ENCODE results near the gene PAF1.
A peak's percentile ranks its signal among the peaks of the same experiment; 100 is the strongest.

DNA sequence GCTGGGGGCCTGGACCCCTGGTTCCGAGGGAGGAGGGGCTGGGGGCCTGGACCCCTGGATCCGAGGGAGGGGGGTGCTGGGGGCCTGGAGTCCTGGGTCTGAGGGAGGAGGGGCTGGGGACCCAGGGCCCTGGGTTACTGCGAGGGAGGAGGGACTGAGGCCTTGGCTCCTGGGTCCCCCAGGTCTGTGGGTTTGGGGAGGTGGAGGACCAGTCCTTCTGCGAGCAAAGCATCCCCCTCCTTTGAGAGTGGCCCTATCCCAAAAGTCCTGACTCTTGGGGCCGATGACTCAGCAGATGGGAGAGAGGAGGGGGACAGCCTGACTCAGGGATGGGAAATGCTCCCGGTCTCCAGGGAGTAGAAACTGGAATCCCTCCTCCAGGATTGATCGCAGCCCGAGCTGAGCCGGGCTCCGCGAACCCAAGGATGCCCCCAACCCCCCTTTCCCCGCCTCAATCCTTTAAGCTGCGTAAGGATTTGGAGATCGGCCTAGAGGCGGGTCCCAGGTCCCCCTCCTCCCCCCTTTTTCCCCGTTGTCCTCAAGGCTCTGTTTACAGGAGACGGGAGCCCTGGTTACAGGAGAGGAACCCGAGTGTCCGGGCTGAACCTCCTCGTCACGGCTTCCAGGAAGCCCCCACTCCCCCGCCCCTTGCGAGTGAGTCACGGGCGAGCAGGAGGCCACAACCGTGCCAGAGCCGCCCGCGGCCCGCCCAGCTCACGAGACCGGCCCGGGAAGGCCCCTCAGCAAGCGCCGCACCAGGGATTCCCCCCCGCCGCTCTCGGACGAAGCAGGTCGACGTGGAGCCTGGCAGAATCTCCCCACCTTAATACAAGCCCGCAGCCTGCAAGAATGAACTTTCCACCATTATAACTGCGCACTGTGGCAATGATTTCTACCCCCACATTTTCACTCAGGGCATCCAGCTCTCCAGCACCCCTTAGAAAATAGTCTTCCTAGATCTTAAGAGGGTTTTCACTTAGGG is 12.7 kb upstream of the PAF1 start:
- peak; percentile 57; the same call in 1 of the 2 replicates for TF ChIP-seq POLR2A (IDR thresholded peaks at IDR 0.05; ENCODE audit: low read depth, low read length)
- no peak for TF ChIP-seq POLR2AphosphoS5 (IDR thresholded peaks at IDR 0.05; ENCODE audit: low read depth, low read length)
- TF ChIP-seq TAF1 (IDR thresholded peaks at IDR 0.05; ENCODE audit: borderline replicate concordance, low read depth, low read length): 0 out of 2 replicates have a peak, but pooled peaks have one; percentile 15
